Ovary (tissue), 3 donors: ENCODE results near the gene CABP4.

Experiments used
- EP300 ChIP-seq: sonication (generic); formaldehyde crosslinking; IDR thresholded peaks from one replicate; pipeline ENCODE4 v1.6.1; 2017; ENCODE audit warnings: antibody characterized with exemption
- POLR2A ChIP-seq: fragments of 450-650 bp; IDR thresholded peaks from one replicate; pipeline ENCODE4 v1.6.1; 2017; ENCODE audit warnings: antibody characterized with exemption, mild to moderate bottlenecking, moderate library complexity
- TF ChIP-seq, protein P1 (sequence below), 3 donors: fragments of 450-650 bp in 2 of 3; fragments of 200-600 bp in 1 of 3; IDR thresholded peaks; one replicate each; pipeline versions ENCODE4 v1.5.1 to v1.8.0; 2016 to 2022; ENCODE audit warnings: antibody characterized with exemption in 3 of 3, mild to moderate bottlenecking in 1 of 3
- donor health status: DM: no; HTN: no; CAD: no.

- TF ChIP-seq, protein P1, sequence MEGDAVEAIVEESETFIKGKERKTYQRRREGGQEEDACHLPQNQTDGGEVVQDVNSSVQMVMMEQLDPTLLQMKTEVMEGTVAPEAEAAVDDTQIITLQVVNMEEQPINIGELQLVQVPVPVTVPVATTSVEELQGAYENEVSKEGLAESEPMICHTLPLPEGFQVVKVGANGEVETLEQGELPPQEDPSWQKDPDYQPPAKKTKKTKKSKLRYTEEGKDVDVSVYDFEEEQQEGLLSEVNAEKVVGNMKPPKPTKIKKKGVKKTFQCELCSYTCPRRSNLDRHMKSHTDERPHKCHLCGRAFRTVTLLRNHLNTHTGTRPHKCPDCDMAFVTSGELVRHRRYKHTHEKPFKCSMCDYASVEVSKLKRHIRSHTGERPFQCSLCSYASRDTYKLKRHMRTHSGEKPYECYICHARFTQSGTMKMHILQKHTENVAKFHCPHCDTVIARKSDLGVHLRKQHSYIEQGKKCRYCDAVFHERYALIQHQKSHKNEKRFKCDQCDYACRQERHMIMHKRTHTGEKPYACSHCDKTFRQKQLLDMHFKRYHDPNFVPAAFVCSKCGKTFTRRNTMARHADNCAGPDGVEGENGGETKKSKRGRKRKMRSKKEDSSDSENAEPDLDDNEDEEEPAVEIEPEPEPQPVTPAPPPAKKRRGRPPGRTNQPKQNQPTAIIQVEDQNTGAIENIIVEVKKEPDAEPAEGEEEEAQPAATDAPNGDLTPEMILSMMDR (IDR thresholded peaks at IDR 0.05), result no peak
- TF ChIP-seq POLR2A (no peak), EP300 (no peak)
These were observed 3.5 kb upstream of the CABP4 start for GRCh38 chr11:67451658-67451976.
